Ovary (tissue), 9 donors: ENCODE data around the gene AOC3. TPM values are rescaled to one million over a fixed set of nuclear protein-coding genes. Genes with fewer than 3 reads are reported as not detected.
"Not testable (repeated sequence)": the region's sequence is repeated elsewhere in the genome, so short reads cannot be mapped to it uniquely, and the experiment has no call there.

Experiments
- DNase-seq, 5 donors: peaks; one replicate each; pipeline ENCODE4 v3.0.0-alpha.2; 2019 to 2020
- H3K27ac ChIP-seq, 2 donors: fragments of 200-600 bp; one replicate each; pipeline versions ENCODE4 v1.5.1 to v1.8.0; 2019 to 2022
- H3K27me3 ChIP-seq: fragments of 200-600 bp; one replicate; pipeline ENCODE4 v1.8.0; 2022
- H3K36me3 ChIP-seq: fragments of 200-600 bp; sonication (generic); one replicate; pipeline ENCODE4 v1.5.1; 2019
- H3K4me1 ChIP-seq: one replicate; pipeline ENCODE4 v1.8.1; 2013; ENCODE audit warnings: mild to moderate bottlenecking, moderate library complexity; ENCODE audit not compliant: insufficient read depth
- H3K4me3 ChIP-seq: fragments of 200-600 bp; sonication (generic); one replicate; pipeline ENCODE4 v1.5.1; 2017
- H3K9me3 ChIP-seq, 2 donors: fragments of 200-600 bp in 1 of 2; sonication (generic) in 1 of 2; one replicate each; pipeline versions ENCODE4 v1.5.1 to v1.8.1; 2013 to 2019; ENCODE audit warnings: mild to moderate bottlenecking in 1 of 2, moderate library complexity in 1 of 2
- EP300 ChIP-seq: sonication (generic); formaldehyde crosslinking; IDR thresholded peaks from one replicate; pipeline ENCODE4 v1.6.1; 2017; ENCODE audit warnings: antibody characterized with exemption
- POLR2A ChIP-seq: fragments of 450-650 bp; IDR thresholded peaks from one replicate; pipeline ENCODE4 v1.6.1; 2017; ENCODE audit warnings: antibody characterized with exemption, mild to moderate bottlenecking, moderate library complexity
- WGBS, 3 donors: extraction: QIAGEN DNeasy Blood & Tissue Kit in 1 of 3; methylation state at CpG; one replicate each; pipeline versions ENCODE4 v1.1.5 to v1.1.7; 2013 to 2017; 5-methylcytosine and 5-hydroxymethylcytosine counted together
- intact Hi-C, 4 donors: fragments of 100-400 bp; cut with DNase I; formaldehyde crosslinking; loops; one replicate each; pipeline versions ENCODE4 v1.11.0 to v1.15.1; 2022 to 2023
- polyA plus RNA-seq, 2 donors: library from polyadenylated mRNA; stranded (reverse); fragments of 200-250 nt in 1 of 2; fragments of 350-450 nt in 1 of 2; fragmentation: Illumina TruSeq in 1 of 2; extraction: RNeasy Lipid Tissue Mini Kit (QIAGEN cat#74804) in 1 of 2; gene quantifications; one replicate each; pipeline ENCODE4 v1.2.3, GENCODE V29; 2013 to 2014
- total RNA-seq, 7 donors: library from RNA; depleted of rRNA in 2 of 7; stranded (reverse); fragments of >200 nt in 2 of 7; fragmentation: NEBNext Ultra II Directional in 3 of 7; extraction: Animal tissue kit (Norgen Biotek cat#: 25700) in 3 of 7; gene quantifications; one replicate each; pipeline versions ENCODE4 v1.1.0 to v1.2.4, GENCODE V29; 2016 to 2023
- TF ChIP-seq, protein P1 (sequence below), 3 donors: fragments of 450-650 bp in 2 of 3; fragments of 200-600 bp in 1 of 3; IDR thresholded peaks; one replicate each; pipeline versions ENCODE4 v1.5.1 to v1.8.0; 2016 to 2022; ENCODE audit warnings: antibody characterized with exemption in 3 of 3, mild to moderate bottlenecking in 1 of 3
- donor health status: DM: no; HTN: no; CAD: no; lungs with moderate emphysema.
- donor health status: DM: no; HTN: no; CAD: no.
- donor health status: Bipolar disorder and iron deficiency.
- donor health status: DM: yes; HTN: yes; CAD: no.
- donor health status: DM: no; HTN: no; CAD: no.
- donor health status: DM: yes; HTN: yes; CAD: no.

AOC3 gene
- total and polyA plus RNA-seq, 9 donors: 0.72 to 197 (median 15.8) TPM

DNA sequence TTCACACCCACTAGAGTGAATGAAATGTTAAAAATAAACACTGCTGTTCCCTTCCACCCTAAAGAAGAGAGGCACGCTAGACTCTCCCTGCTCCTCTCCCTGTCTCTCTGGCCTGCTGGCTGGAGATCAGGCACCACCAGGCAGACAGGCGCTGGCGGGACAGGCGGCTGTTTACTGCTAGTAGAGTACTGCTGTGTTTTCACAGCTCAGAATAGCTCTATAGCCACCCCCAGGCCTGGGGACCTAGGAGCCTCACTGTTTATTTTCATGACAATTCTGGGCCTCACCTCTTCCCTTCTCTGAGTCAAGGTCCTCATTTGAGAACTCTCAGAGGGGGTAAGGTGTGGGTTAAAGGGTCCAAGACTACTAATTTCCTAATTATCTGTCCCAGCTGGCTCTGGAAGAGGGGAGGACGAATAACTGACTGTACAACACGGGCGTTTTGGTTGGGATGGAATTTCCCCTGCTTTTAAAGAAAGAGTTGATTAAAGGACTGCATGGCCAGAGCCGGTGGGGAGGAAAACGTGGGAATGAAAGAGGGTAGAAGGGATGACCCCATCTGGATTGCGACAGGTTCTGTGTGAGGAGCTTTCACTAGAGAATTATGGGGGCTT is 40.6 kb downstream of the AOC3 start:
- peak overlapping the region; percentile 42 to 59 for H3K27ac ChIP-seq
- TF ChIP-seq EP300: no peak
- no peak overlapping the region for H3K4me3 ChIP-seq
- peak; percentile 57 to 71 (median 62) for DNase-seq
- 10 to 21% (median 10%) methylated on average over 10 of the region's 10 CpGs for WGBS, 3 donors
- H3K4me1 ChIP-seq: peaks cover 3% of the 10 kb centered on the region
- H3K36me3 ChIP-seq: no peaks in the 10 kb centered on the region
- no peaks in the 10 kb centered on the region for H3K9me3 ChIP-seq
- no peaks in the 10 kb centered on the region for H3K27me3 ChIP-seq
- intact Hi-C loops: no loop called here

DNA sequence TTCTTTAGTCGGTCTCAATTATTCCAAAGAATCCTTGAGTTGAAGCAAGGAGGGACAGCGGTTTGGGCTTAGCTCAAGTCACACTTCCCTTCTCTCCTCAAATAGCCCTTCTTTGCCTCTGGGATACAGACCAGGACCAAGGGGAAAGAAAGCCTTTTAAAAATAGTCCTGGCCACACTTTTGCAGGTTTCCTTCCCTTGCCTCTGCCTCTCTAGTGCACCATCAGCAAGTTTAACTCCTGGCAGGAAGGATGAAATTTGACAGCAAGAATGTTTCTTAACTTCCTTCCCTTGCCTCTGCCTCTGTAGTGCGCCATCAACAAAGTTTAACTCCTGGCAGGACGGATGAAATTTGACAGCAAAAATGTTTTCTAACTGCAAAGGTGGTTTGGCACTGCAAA is 42.4 kb downstream of the AOC3 start:
- intact Hi-C loops: no loop called here
- Histone ChIP-seq H3K27ac (peak overlapping the region in 1 of 2 donors; percentile 12), H3K36me3 (no peaks in the 10 kb centered on the region), H3K27me3 (no peaks in the 10 kb centered on the region), H3K4me3 (no peak overlapping the region), H3K4me1 (peaks cover 3% of the 10 kb centered on the region), H3K9me3 (no peaks in the 10 kb centered on the region)
- DNase-seq: no peak
- 32 to 38% (median 37%) methylated on average over 4 of the region's 4 CpGs for whole genome bisulfite sequencing, 3 donors
- TF ChIP-seq, protein P1, sequence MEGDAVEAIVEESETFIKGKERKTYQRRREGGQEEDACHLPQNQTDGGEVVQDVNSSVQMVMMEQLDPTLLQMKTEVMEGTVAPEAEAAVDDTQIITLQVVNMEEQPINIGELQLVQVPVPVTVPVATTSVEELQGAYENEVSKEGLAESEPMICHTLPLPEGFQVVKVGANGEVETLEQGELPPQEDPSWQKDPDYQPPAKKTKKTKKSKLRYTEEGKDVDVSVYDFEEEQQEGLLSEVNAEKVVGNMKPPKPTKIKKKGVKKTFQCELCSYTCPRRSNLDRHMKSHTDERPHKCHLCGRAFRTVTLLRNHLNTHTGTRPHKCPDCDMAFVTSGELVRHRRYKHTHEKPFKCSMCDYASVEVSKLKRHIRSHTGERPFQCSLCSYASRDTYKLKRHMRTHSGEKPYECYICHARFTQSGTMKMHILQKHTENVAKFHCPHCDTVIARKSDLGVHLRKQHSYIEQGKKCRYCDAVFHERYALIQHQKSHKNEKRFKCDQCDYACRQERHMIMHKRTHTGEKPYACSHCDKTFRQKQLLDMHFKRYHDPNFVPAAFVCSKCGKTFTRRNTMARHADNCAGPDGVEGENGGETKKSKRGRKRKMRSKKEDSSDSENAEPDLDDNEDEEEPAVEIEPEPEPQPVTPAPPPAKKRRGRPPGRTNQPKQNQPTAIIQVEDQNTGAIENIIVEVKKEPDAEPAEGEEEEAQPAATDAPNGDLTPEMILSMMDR (IDR thresholded peaks at IDR 0.05): no peak
- no peak for TF ChIP-seq POLR2A
- no peak for TF ChIP-seq EP300

DNA sequence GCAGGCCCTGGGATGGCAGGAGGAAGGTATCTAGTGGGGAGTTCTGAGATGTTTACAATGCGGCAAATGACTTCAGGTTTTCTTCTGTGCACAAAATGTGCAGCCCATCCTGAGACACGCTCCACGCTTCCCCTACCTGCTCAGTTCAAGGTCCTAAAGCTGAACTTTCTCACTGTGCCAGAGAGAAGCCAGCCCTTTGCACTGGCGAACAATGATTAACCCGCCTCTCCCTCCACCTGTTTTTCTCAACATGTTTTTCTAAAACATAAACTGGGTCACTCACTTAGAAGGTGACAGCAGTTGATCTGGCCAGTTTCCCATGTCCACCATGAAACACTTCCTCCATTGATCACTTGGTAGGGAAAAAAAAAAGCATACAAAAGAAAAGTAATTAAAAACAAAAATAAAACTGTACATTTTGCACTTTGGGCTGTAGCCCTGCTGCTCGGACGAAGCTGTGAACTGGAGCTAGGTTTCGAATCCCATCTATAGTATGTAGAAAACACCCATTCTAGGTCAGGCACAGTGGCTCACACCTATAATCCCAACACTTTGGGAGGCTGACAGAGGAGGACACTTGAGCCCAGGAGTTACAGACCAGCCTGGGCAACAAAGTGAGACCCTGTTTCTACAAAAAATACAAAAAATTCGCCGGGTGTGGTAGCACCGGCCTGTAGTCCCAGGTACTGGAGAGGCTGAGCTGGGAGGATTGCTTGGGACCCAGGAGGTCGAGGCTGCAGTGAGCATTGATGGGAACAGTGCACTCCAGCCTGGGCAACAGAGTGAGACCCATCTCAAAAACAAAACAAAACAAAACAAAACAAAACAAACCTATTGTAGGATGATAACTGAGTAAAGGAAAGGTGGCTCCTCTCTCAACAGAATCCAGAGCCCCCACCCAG is 43.5 kb downstream of the AOC3 start:
- Histone ChIP-seq H3K27me3 (no peaks in the 10 kb centered on the region), H3K4me1 (peaks cover 3% of the 10 kb centered on the region), H3K27ac (no peak overlapping the region), H3K36me3 (no peaks in the 10 kb centered on the region), H3K9me3 (no peaks in the 10 kb centered on the region), H3K4me3 (no peak overlapping the region)
- TF ChIP-seq POLR2A: no peak
- TF ChIP-seq EP300: no peak
- WGBS, 3 donors: 79 to 84% (median 82%) methylated on average over 12 of the region's 12 CpGs
- no peak for DNase-seq
- intact Hi-C loops: no loop called here

DNA sequence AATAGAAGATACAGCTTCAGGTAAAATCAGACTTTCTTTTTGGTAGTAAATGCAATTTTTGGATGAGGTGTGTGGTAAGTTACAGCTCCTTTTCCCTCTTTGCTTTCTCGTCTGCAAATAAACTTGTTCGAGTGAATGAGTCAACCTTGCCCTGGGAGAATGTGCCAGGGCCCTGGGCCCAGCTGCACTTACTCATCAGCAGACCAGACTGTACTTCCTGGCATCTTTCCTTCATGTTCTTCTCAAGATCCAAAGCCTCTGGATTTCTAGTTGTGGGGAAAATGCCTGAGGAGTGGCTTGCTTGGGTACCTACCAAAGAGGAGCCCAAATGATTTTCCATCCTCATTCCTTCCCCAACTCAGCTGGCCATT is 44.2 kb downstream of the AOC3 start:
- WGBS, 3 donors: 1 to 4% (median 2%) methylated on average over 2 of the region's 2 CpGs
- intact Hi-C loops: no loop called here
- TF ChIP-seq, protein P1 (IDR thresholded peaks at IDR 0.05): no peak
- TF ChIP-seq EP300 (no peak), POLR2A (no peak)
- Histone ChIP-seq H3K27ac (no peak overlapping the region), H3K4me3 (no peak overlapping the region), H3K36me3 (no peaks in the 10 kb centered on the region), H3K27me3 (no peaks in the 10 kb centered on the region), H3K4me1 (peaks cover 3% of the 10 kb centered on the region), H3K9me3 (no peaks in the 10 kb centered on the region)
- DNase-seq: peak; percentile 34 to 71 (median 66)

DNA sequence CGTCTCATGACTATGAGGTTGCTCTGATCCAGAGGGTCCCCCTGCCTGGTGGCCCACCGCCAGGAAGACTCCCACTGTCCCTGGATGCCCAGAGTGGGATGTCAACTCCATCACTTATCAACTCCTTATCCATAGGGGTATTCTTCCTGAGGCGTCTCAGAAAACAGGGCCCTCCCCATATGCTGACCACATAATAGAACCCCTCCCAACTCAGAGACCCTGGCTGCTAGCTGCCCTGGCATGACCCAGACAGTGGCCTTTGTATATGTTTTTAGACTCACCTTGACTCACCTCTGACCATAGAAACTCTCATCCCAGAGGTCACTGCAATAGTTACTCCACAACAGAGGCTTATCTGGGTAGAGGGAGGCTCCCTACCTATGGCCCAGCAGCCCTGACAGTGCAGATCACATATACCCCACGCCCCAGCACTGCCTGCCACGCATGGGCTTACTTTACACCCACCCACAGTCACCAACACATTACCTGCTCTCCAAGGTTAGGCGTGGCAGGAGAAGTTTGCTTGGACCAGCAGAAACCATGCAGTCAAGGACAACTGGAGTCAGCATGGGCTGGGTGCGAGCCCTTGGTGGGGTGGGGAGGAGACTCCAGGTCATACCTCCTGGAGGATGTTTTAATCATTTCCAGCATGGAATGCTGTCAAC is 47.3 kb downstream of the AOC3 start:
- intact Hi-C loops: no loop called here
- Histone ChIP-seq H3K4me3 (no peak overlapping the region), H3K9me3 (no peaks in the 10 kb centered on the region), H3K27me3 (no peaks in the 10 kb centered on the region), H3K36me3 (no peaks in the 10 kb centered on the region), H3K4me1 (no peaks in the 10 kb centered on the region), H3K27ac (no peak overlapping the region)
- DNase-seq: no peak
- no peak for TF ChIP-seq EP300
- TF ChIP-seq POLR2A: no peak
- TF ChIP-seq, protein P1 (IDR thresholded peaks at IDR 0.05): no peak
- WGBS, 3 donors: 83 to 88% (median 87%) methylated on average over 7 of the region's 7 CpGs

DNA sequence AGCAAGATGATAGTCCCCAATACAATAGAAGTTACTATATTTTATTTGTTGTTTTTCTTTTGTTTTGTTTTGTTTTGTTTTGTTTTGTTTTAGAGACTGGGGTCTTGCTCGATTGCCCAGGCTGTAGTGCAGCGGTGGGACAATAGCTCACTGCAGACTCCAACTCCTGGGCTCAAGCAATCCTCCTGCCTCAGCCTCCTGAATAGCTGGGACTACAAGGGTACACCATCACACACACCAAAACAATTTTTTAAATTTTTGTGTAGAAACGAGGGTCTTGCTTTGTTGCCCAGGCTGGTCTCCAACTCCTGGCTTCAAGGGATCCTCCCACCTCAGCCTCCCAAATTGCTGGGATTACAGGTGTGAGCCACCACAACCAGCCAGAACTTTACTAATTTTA is 49.0 kb downstream of the AOC3 start:
- not testable (repeated sequence) for H3K9me3 ChIP-seq

More for the DNA sequence above, 49.0 kb downstream of the AOC3 start:
- 72 to 80% (median 77%) methylated on average over 3 of the region's 3 CpGs for WGBS, 3 donors
- H3K27ac ChIP-seq, intact Hi-C loops, H3K4me3 ChIP-seq, H3K27me3 ChIP-seq, DNase-seq, H3K4me1 ChIP-seq, H3K36me3 ChIP-seq: not testable (repeated sequence)
